RWPE2 (cell line): ENCODE data around the gene PRTFDC1.

Experiments
- ATAC-seq: fragments of 200-7000 bp; cut with Tn5 transposase; 3 replicates; pipeline ENCODE4 v1.9.1; 2021; ENCODE audit warnings: low read depth
- DNase-seq: peaks from one replicate; pipeline ENCODE4 v3.0.0-alpha.2; 2020; ENCODE audit warnings: low spot score
- H3K27ac ChIP-seq: fragments of 450-650 bp; 2 replicates; pipeline ENCODE4 v1.5.1; 2017; ENCODE audit warnings: mild to moderate bottlenecking; ENCODE audit not compliant: poor library complexity, severe bottlenecking
- H3K27me3 ChIP-seq: fragments of 250-450 bp; sonication (Bioruptor Pico); 2 replicates; pipeline ENCODE4 v1.5.1; 2021; ENCODE audit warnings: mild to moderate bottlenecking, moderate library complexity; ENCODE audit not compliant: insufficient read depth, poor library complexity, severe bottlenecking
- H3K36me3 ChIP-seq: fragments of 250-450 bp; sonication (Bioruptor Pico); 2 replicates; pipeline ENCODE4 v1.5.1; 2020; ENCODE audit warnings: low read depth, mild to moderate bottlenecking, moderate library complexity
- H3K4me1 ChIP-seq: fragments of 250-450 bp; sonication (Bioruptor Pico); 2 replicates; pipeline ENCODE4 v1.5.1; 2021; ENCODE audit warnings: mild to moderate bottlenecking, moderate library complexity; ENCODE audit not compliant: insufficient read depth, poor library complexity, severe bottlenecking
- H3K4me3 ChIP-seq: fragments of 250-450 bp; sonication (Bioruptor Pico); 2 replicates; pipeline ENCODE4 v1.5.1; 2021; ENCODE audit warnings: mild to moderate bottlenecking, moderate library complexity; ENCODE audit not compliant: severe bottlenecking
- H3K9me3 ChIP-seq: fragments of 250-450 bp; sonication (Bioruptor Pico); 2 replicates; pipeline ENCODE4 v1.5.1; 2021; ENCODE audit warnings: mild to moderate bottlenecking, moderate library complexity; ENCODE audit not compliant: severe bottlenecking
- TF ChIP-seq, protein P1 (sequence below): fragments of 450-650 bp; IDR thresholded peaks from one replicate; pipeline ENCODE4 v1.5.1; 2017; ENCODE audit warnings: mild to moderate bottlenecking, moderate library complexity; ENCODE audit not compliant: poor library complexity, severe bottlenecking

Gene PRTFDC1

GRCh38 chr10:24901686-24902399 lies 50.6 kb downstream of the PRTFDC1 start:
- DNase-seq = peak; percentile 79
- Histone ChIP-seq H3K4me1 (peaks cover 26% of the 10 kb centered on the region), H3K27ac (peak overlapping the region; percentile 57)

GRCh38 chr10:24900888-24901685 lies 51.3 kb downstream of the PRTFDC1 start:
- DNase-seq = no peak

More at GRCh38 chr10:24901686-24902399, 50.6 kb downstream of the PRTFDC1 start:
- H3K36me3 ChIP-seq = no peaks in the 10 kb centered on the region
- H3K4me3 ChIP-seq = no peak overlapping the region
- H3K27me3 ChIP-seq = no peaks in the 10 kb centered on the region
- TF ChIP-seq, protein P1, sequence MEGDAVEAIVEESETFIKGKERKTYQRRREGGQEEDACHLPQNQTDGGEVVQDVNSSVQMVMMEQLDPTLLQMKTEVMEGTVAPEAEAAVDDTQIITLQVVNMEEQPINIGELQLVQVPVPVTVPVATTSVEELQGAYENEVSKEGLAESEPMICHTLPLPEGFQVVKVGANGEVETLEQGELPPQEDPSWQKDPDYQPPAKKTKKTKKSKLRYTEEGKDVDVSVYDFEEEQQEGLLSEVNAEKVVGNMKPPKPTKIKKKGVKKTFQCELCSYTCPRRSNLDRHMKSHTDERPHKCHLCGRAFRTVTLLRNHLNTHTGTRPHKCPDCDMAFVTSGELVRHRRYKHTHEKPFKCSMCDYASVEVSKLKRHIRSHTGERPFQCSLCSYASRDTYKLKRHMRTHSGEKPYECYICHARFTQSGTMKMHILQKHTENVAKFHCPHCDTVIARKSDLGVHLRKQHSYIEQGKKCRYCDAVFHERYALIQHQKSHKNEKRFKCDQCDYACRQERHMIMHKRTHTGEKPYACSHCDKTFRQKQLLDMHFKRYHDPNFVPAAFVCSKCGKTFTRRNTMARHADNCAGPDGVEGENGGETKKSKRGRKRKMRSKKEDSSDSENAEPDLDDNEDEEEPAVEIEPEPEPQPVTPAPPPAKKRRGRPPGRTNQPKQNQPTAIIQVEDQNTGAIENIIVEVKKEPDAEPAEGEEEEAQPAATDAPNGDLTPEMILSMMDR = no peak
- ATAC-seq = peak; percentile 93
- no peaks in the 10 kb centered on the region for H3K9me3 ChIP-seq

GRCh38 chr10:24899571-24899970 lies 52.8 kb downstream of the PRTFDC1 start:
- Histone ChIP-seq H3K4me1 (peaks cover 29% of the 10 kb centered on the region), H3K4me3 (no peak overlapping the region), H3K27me3 (no peaks in the 10 kb centered on the region), H3K36me3 (no peaks in the 10 kb centered on the region), H3K27ac (no peak overlapping the region), H3K9me3 (no peaks in the 10 kb centered on the region)
- TF ChIP-seq, protein P1 = no peak
- ATAC-seq = no peak
- no peak for DNase-seq

More at GRCh38 chr10:24900888-24901685, 51.3 kb downstream of the PRTFDC1 start:
- no peaks in the 10 kb centered on the region for H3K9me3 ChIP-seq
- peak overlapping the region; percentile 57 for H3K27ac ChIP-seq
- no peaks in the 10 kb centered on the region for H3K36me3 ChIP-seq
- H3K27me3 ChIP-seq = no peaks in the 10 kb centered on the region
- TF ChIP-seq, protein P1 = no peak
- ATAC-seq = no peak
- peaks cover 29% of the 10 kb centered on the region for H3K4me1 ChIP-seq
- no peak overlapping the region for H3K4me3 ChIP-seq

GRCh38 chr10:24898501-24898900 lies 53.9 kb downstream of the PRTFDC1 start:
- no peak overlapping the region for H3K4me3 ChIP-seq
- TF ChIP-seq, protein P1 = no peak
- H3K27me3 ChIP-seq = no peaks in the 10 kb centered on the region
- DNase-seq = no peak
- ATAC-seq = no peak
- no peaks in the 10 kb centered on the region for H3K9me3 ChIP-seq
- H3K27ac ChIP-seq = no peak overlapping the region
- no peaks in the 10 kb centered on the region for H3K36me3 ChIP-seq
- H3K4me1 ChIP-seq = peaks cover 29% of the 10 kb centered on the region
